Peyer's patch (tissue), 4 donors: ENCODE measurements around the gene GAB1.

ENCODE experiments used
- CTCF ChIP-seq, 6 experiments: fragments of 450-650 bp in 4 of 6; fragments of 200-600 bp in 2 of 6; sonication (generic) in 1 of 6; IDR thresholded peaks; one replicate each; pipeline ENCODE4 v1.5.1; 2017 to 2019; ENCODE audit warnings: antibody characterized with exemption in 6 of 6, mild to moderate bottlenecking in 3 of 6, moderate library complexity in 1 of 6
- POLR2A ChIP-seq, 2 donors: fragments of 450-650 bp; IDR thresholded peaks; one replicate each; pipeline ENCODE4 v1.5.1; 2017; ENCODE audit warnings: antibody characterized with exemption in 2 of 2, mild to moderate bottlenecking in 2 of 2, moderate library complexity in 2 of 2

DNA sequence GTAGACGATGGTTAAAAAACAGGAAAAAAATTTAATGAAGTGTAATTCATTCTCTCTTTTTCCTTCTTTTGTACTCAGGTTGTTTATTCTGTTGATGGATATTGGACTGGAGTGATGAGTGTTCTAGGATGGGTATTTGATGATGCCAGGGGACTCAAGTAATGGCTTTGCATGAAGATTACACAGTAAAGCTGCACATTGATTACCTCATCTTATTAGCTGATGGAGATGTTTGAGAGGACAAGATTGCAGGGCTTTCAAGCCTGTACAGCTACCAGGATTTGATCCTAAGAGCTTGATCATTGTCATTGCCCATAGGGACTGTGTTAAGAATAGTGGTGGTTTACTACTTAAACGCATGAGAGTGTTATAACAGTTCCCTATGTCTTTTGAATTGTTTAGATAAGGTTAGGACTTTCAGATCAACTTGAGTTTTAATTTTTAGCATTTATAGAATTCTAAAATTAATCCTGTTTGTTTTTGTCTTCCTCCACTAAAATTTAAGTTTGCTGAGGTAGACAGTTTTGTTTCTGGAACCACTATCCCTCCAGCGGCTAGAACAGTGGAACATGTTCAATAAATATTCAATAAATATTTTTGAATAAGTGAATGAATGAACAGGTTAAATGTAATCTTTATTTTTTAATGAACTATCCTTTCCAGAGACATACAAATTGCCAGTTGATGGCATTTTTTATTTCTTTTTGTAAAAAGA, 58.2 kb downstream of the GAB1 start:
- TF ChIP-seq POLR2A (IDR thresholded peaks at IDR 0.05) (no peak), CTCF (IDR thresholded peaks at IDR 0.05) (no peak)
